SJSA1 (cell line): ENCODE results near the gene ZNF582. TPM values are rescaled to one million over a fixed set of nuclear protein-coding genes. Genes with fewer than 3 reads are reported as not detected.
A peak's percentile ranks its signal among the peaks of the same experiment; 100 is the strongest.

Experiments
- DNase-seq, 2 experiments: peaks; one replicate each; pipeline ENCODE4 v3.0.0-alpha.2; 2015 to 2020; ENCODE audit warnings: low spot score in 2 of 2, low read depth in 1 of 2
- H3K27ac ChIP-seq: fragments of 250-450 bp; sonication (Bioruptor Pico); 2 replicates; pipeline ENCODE4 v1.5.1; 2020; ENCODE audit warnings: mild to moderate bottlenecking, moderate library complexity
- H3K27me3 ChIP-seq: fragments of 250-450 bp; sonication (Bioruptor Pico); replicated peaks from 2 replicates; pipeline ENCODE4 v1.5.1; 2020; ENCODE audit warnings: mild to moderate bottlenecking, moderate library complexity
- H3K36me3 ChIP-seq: fragments of 250-450 bp; sonication (Bioruptor Pico); 2 replicates; pipeline ENCODE4 v1.5.1; 2020; ENCODE audit warnings: mild to moderate bottlenecking
- H3K4me1 ChIP-seq: fragments of 250-450 bp; sonication (Bioruptor Pico); replicated peaks from 2 replicates; pipeline ENCODE4 v1.6.1; 2021; ENCODE audit warnings: mild to moderate bottlenecking
- H3K4me3 ChIP-seq: fragments of 250-450 bp; sonication (Bioruptor Pico); 2 replicates; pipeline ENCODE4 v1.5.1; 2020; ENCODE audit warnings: mild to moderate bottlenecking
- H3K9me3 ChIP-seq: fragments of 250-450 bp; sonication (Bioruptor Pico); replicated peaks from 2 replicates; pipeline ENCODE4 v1.5.1; 2020; ENCODE audit warnings: mild to moderate bottlenecking
- total RNA-seq: library from RNA; depleted of rRNA; stranded (reverse); fragments of >200 nt; shearing (Covaris generic); gene quantifications from 2 replicates; pipeline ENCODE4 v1.2.3, GENCODE V29; 2014; rRNA removed

ZNF582 gene
- 0.87 TPM in 1 of 2 replicates, not detected in the other for total RNA-seq

DNA sequence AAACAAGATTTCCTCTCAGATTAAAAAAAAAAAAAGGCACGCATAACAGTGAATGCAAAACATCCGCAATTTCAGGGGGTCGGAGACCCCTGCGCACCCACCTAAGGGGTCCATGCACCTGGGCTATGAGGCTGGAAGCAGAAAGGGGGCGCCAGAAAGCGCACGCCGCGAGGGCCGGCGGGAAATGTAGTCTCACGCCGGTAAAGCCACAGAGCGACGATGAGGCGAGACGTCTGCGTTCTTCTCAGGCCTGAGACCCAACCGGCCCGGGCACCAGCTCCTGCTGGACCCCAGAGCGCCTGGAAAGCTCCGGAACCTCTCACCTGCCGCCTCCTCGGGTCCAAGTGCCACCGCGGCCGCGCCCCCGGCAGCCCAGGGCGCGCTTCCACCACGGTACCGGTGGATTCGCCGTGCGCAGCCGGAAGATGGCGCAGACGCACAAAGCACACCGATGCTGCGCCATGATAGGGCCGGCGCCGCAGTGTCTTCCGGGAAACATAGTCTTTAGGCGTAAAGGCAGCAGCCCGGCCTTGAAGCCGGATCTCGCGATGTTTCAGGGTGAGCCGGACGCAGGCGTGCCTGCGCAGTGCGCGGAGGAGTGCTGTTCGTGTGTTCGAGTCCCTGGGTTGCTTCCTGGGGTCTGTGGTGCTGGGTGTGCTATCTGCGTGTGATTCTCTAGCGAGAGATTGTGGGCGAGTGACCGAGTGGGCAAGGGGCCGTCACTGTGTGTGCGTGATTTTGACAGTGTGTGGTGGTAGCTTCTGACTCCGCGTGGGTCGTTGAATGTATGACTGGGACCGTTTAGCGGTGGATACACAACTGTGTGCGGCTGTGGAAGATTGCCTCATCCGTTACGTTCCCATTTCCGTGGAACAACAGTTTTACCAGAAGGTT, at the start of gene ZNF582:
Gene ZNF582 (minus strand): TSS at position 416 of the 894 bp plus-strand sequence. CDS start 1,782 bp downstream, outside the sequence.
- peaks cover 32% of the 10 kb centered on the region for H3K9me3 ChIP-seq
- peak within 1 kb of the TSS; percentile 32 for H3K4me3 ChIP-seq
- peak; percentile 16 to 51 for DNase-seq
- H3K27me3 ChIP-seq: no peaks in the 10 kb centered on the region
- no peaks in the 10 kb centered on the region for H3K4me1 ChIP-seq
- no peak within 1 kb of the TSS for H3K27ac ChIP-seq
- no peaks in the 10 kb centered on the region for H3K36me3 ChIP-seq

DNA sequence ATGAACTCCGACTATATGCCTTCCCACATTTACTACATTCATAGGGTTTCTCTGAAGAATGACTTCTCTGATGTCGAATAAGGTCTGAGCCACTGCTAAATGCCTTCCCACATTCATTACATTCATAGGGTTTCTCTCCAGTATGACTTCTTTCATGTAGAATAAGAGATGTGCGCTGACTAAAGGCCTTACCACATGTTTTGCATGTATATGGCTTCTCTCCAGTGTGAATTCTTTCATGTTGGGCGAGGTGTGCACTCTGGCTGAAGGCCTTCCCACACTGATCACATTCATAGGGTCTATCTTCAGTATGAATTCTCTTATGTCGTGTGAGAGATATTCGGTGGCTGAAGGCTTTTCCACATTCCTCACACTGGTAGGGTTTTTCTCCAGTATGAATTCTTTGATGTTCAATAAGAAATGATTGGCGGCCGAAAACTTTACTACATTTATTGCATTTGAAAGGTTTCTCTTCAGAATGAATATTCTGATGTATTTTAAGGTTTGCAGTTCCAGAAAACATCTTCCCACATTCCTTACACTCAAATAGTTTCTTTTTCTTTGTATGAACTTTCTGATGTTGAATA, 48.0 kb upstream of the ZNF582 start:
- H3K4me1 ChIP-seq: no peaks in the 10 kb centered on the region
- no peak overlapping the region for H3K4me3 ChIP-seq
- H3K36me3 ChIP-seq: no peaks in the 10 kb centered on the region

GRCh38 chr19:56423985-56424353, 30.6 kb upstream of the ZNF582 start:
- H3K27me3 ChIP-seq: no peaks in the 10 kb centered on the region

More for the DNA sequence above, 48.0 kb upstream of the ZNF582 start:
- Histone ChIP-seq H3K9me3 (peaks cover 24% of the 10 kb centered on the region), H3K27me3 (no peaks in the 10 kb centered on the region), H3K27ac (no peak overlapping the region)
- no peak for DNase-seq

DNA sequence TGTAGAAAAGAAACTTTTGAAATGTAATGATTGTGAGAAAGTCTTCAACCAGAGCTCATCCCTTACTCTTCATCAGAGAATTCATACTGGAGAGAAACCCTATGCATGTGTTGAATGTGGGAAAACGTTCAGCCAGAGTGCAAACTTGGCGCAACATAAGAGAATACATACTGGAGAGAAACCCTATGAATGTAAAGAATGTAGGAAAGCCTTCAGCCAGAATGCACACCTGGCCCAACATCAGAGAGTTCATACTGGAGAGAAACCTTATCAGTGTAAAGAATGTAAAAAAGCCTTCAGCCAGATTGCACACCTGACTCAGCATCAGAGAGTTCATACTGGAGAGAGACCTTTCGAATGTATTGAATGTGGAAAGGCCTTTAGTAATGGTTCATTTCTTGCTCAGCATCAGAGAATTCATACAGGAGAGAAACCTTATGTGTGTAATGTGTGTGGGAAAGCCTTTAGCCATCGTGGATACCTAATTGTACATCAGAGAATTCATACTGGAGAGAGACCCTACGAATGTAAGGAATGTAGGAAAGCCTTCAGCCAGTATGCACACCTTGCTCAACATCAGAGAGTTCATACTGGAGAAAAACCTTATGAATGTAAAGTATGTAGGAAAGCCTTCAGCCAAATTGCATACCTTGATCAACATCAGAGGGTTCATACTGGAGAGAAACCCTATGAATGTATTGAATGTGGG, 30.1 kb upstream of the ZNF582 start:
- DNase-seq: peak in 1 of 2 experiments; percentile 0
- Histone ChIP-seq H3K4me3 (no peak overlapping the region), H3K27me3 (no peaks in the 10 kb centered on the region), H3K36me3 (peaks cover 9% of the 10 kb centered on the region), H3K27ac (no peak overlapping the region), H3K9me3 (peaks cover 29% of the 10 kb centered on the region), H3K4me1 (no peaks in the 10 kb centered on the region)

More at GRCh38 chr19:56423985-56424353, 30.6 kb upstream of the ZNF582 start:
- Histone ChIP-seq H3K27ac (no peak overlapping the region), H3K4me3 (no peak overlapping the region), H3K4me1 (no peaks in the 10 kb centered on the region), H3K9me3 (peaks cover 28% of the 10 kb centered on the region), H3K36me3 (peaks cover 9% of the 10 kb centered on the region)
- DNase-seq: peak in 1 of 2 experiments; percentile 1

DNA sequence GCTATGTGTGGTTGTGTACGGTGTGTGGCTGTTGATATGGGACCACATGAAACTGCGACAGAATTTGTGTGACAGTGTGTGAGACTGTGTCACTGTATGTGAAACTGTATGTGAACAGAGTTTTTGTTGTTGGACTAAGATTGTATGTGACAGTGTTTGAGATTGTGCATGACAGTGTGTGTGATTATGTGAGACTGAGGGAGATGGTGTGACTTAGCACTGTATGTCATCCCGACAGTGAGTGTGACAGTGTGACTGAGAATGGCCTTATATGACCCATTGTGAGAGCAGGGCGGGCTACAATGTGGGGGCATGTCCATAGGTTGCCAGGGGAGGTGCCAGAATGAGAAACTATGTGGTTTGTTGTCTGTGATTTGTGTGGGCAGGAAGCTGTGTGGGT, 11.7 kb upstream of the ZNF582 start:
- H3K27ac ChIP-seq: no peak overlapping the region

DNA sequence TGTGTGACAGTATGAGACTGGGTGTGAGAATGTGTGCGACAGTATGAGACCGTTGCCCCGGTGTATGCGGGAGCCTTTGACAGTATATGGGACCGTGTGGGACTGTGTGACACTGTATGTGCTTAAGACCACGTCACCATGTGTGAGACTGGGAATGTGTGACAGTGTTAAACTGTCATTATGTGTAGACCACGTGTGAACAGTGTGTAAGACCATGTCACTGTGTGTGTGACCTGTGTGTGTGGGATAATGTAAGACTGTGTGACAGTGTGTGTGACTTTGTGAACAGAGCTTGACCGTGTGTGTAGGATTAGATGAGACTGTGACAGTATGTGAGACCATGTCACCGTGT, 11.3 kb upstream of the ZNF582 start:
- Histone ChIP-seq H3K27ac (no peak overlapping the region), H3K27me3 (no peaks in the 10 kb centered on the region), H3K9me3 (peaks cover 41% of the 10 kb centered on the region), H3K36me3 (peaks cover 9% of the 10 kb centered on the region; the same call in 1 of the 2 replicates), H3K4me3 (peak overlapping the region; percentile 53), H3K4me1 (0 out of 2 replicates have a peak, but pooled peaks cover 3% of the 10 kb centered on the region)
- DNase-seq: no peak

More for the DNA sequence above, 11.7 kb upstream of the ZNF582 start:
- 0 out of 2 replicates have a peak, but pooled peaks cover 3% of the 10 kb centered on the region for H3K4me1 ChIP-seq
- peaks cover 39% of the 10 kb centered on the region for H3K9me3 ChIP-seq
- H3K27me3 ChIP-seq: no peaks in the 10 kb centered on the region
- peaks cover 9% of the 10 kb centered on the region; the same call in 1 of the 2 replicates for H3K36me3 ChIP-seq
- no peak overlapping the region for H3K4me3 ChIP-seq
- no peak for DNase-seq

DNA sequence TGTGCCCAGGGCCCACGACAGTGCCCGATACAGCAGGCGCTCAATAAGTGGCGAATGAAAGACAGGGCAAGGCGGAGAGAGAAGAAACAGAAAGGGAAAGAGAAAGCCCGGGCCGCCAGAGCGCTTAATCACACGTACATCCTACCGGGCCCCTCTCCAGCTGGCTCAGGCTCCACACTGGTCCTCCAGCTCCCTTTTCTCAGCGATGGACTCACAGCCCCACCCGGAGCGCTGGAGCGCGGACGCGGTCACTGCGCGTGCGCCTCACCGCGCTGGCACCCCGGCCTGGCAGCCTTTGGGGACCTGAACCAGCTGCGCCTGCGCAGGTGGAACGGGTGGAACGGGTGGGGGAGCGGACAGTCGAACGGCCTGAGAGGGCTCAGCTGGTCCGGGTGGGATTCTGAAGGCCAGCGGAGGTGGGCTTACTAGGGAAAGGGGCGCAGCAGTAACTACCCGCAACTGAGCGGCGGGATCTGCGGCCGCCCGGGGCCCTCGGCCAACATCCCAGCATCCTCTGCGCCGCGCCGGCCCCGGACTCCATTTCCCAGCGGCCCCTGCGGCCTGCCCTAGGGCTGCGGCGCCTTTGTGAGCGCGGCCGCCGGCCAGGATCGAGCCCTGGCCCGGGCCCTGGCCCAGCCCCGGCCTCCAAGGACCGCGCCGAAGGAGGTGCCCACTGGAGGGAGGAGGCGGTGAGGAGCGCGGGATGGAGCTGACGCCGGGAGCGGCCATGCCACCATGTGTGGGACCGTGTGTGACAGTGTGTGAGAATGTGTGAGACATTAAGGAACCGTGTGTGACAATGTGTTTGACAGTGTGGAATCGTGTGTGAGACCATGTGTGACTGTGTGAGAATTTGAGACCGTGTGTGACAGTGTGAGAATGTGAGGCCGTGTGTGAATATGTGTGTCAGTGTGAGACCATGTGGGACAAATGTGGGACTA, 10.7 kb upstream of the ZNF582 start, which contains the start of gene ZNF583:
Gene ZNF583 (plus strand): TSS at position 569 of the 941 bp plus-strand sequence. CDS start 2,783 bp downstream, outside the sequence.
- Histone ChIP-seq H3K36me3 (peaks cover 6% of the 10 kb centered on the region; the same call in 1 of the 2 replicates), H3K4me3 (peak within 1 kb of the TSS; percentile 53), H3K9me3 (peaks cover 39% of the 10 kb centered on the region), H3K4me1 (0 out of 2 replicates have a peak, but pooled peaks cover 3% of the 10 kb centered on the region), H3K27ac (peak within 1 kb of the TSS; percentile 8; the same call in 1 of the 2 replicates), H3K27me3 (no peaks in the 10 kb centered on the region)
- DNase-seq: peak; percentile 69 to 72

DNA sequence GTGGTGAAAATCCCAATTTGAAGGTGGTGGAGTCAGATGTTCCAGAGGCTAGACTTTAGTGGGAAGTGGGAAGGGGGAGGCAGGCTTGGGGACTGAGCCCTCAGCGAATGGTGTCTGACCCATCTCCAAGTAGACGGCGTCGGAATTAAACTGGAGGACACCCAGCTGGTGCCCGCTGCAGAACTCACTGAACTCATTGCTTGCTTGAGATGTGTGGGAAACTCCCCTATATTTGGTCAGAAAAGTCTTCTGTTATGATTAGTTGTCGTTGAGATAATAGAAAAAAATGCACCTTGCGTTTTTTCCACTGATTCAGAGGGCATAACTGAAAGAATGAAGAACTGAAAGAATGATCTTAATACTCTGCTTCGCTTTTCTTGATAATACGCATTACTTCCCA, 9.9 kb upstream of the ZNF582 start:
- peaks cover 40% of the 10 kb centered on the region for H3K9me3 ChIP-seq
- H3K4me1 ChIP-seq: 0 out of 2 replicates have a peak, but pooled peaks cover 3% of the 10 kb centered on the region
- H3K27me3 ChIP-seq: no peaks in the 10 kb centered on the region
- peaks cover 3% of the 10 kb centered on the region; the same call in 1 of the 2 replicates for H3K36me3 ChIP-seq
- peak overlapping the region; percentile 53 for H3K4me3 ChIP-seq
- DNase-seq: no peak
- no peak overlapping the region for H3K27ac ChIP-seq

- Histone ChIP-seq H3K27me3 (no peaks in the 10 kb centered on the region), H3K36me3 (no peaks in the 10 kb centered on the region), H3K27ac (no peak overlapping the region), H3K4me3 (no peak overlapping the region), H3K4me1 (0 out of 2 replicates have a peak, but pooled peaks cover 3% of the 10 kb centered on the region), H3K9me3 (peaks cover 35% of the 10 kb centered on the region)
- no peak for DNase-seq
These were observed 7.2 kb upstream of the ZNF582 start for GRCh38 chr19:56400485-56400884.

- Histone ChIP-seq H3K27ac (no peak overlapping the region), H3K9me3 (peaks cover 28% of the 10 kb centered on the region), H3K36me3 (no peaks in the 10 kb centered on the region), H3K4me3 (no peak overlapping the region), H3K4me1 (no peaks in the 10 kb centered on the region), H3K27me3 (no peaks in the 10 kb centered on the region)
- no peak for DNase-seq
These were observed 5.5 kb upstream of the ZNF582 start for GRCh38 chr19:56398809-56399208.

DNA sequence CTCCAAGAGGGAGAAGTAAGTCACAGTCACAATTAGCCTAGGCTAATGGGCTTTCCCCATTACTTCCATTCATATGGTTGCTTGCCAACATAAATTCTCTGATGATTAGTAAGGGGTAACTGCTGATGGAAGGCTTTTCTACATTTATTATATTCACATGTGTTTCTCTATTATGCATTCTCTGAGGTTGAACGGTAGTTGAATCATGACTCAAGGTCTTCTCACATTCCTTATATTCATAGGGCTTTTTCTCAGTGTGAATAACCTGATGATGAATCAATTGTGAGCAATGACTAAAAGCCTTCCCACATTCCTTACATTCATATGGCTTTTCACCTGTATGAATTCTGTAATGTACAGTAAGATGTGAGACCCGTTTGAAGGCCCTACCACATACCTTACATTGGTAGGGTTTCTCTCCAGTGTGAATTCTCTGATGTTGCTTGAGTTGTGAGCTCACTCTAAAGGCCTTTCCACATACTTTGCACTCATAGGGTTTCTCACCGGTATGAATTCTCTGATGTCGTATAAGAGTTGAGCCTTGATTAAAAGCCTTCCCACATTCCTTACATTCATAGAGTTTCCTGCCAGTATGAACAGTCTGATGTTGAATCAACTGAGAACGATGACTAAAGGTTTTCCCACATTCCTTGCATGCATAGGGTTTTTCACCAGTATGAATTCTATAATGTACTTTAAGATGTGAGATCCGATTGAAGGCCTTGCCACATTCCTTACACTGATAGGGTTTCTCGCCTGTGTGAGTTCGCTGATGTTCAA, 9.3 kb downstream of the ZNF582 start:
- Histone ChIP-seq H3K4me1 (no peaks in the 10 kb centered on the region), H3K4me3 (no peak overlapping the region), H3K27me3 (no peaks in the 10 kb centered on the region), H3K9me3 (peaks cover 14% of the 10 kb centered on the region), H3K36me3 (no peaks in the 10 kb centered on the region), H3K27ac (no peak overlapping the region)
- no peak for DNase-seq
